T-cell (primary cell): ENCODE measurements around the gene ANKRD44. TPM values are rescaled to one million over a fixed set of nuclear protein-coding genes. Genes with fewer than 3 reads are reported as not detected.

Experiments
- ATAC-seq, 4 experiments: fragments of 200-7000 bp in 3 of 4; fragments of 150-1000 bp in 1 of 4; cut with Tn5 transposase; replicated peaks in 1 of 4; 1 replicate in 3 of 4; 2 replicates in 1 of 4; pipeline ENCODE4 v1.10.0; 2021; ENCODE audit warnings: moderate library complexity in 3 of 4, mild to moderate bottlenecking in 2 of 4, moderate number of reproducible peaks in 1 of 4
- CTCF ChIA-PET, 2 donors: fragments of 300-600 bp; sonication (Branson Sonifier 250); formaldehyde crosslinking; loops; one replicate each; lab custom pipeline; 2022; ENCODE audit warnings: antibody characterized with exemption in 2 of 2; lab: Charles Lee
- POLR2A ChIA-PET, 2 donors: fragments of 300-600 bp; sonication (Branson Sonifier 250); formaldehyde crosslinking; loops; one replicate each; lab custom pipeline; 2022; ENCODE audit warnings: antibody characterized with exemption in 2 of 2; lab: Charles Lee
- DNase-seq, 35 experiments: peaks; one replicate each; pipeline versions ENCODE4 v3.0.0 to v3.0.0-alpha.2; 2013 to 2023
- H3K27ac ChIP-seq: one replicate; pipeline ENCODE4 v1.5.1; 2013; ENCODE audit warnings: low read length
- H3K27me3 ChIP-seq, 2 experiments: replicated peaks in 1 of 2; 1 replicate in 1 of 2; 2 replicates in 1 of 2; pipeline versions ENCODE4 v1.6.1 to v1.7.0; 2013; ENCODE audit warnings: low read length in 1 of 2, mixed read lengths in 1 of 2; ENCODE audit not compliant: control insufficient read depth in 2 of 2, insufficient read depth in 2 of 2; ENCODE audit errors: extremely low read depth in 1 of 2
- H3K36me3 ChIP-seq, 2 donors: 1 replicate in 1 of 2; 2 replicates in 1 of 2; pipeline versions ENCODE4 v1.6.1 to v1.7.0; 2013; ENCODE audit warnings: low read length in 1 of 2; ENCODE audit not compliant: control insufficient read depth in 2 of 2, insufficient read depth in 1 of 2; ENCODE audit errors: extremely low read depth in 1 of 2
- H3K4me1 ChIP-seq, 2 experiments: 1 replicate in 1 of 2; 2 replicates in 1 of 2; pipeline versions ENCODE4 v1.6.1 to v1.7.0; 2013; ENCODE audit warnings: low read length in 2 of 2, mixed read lengths in 1 of 2; ENCODE audit not compliant: insufficient read depth in 2 of 2, control insufficient read depth in 1 of 2; ENCODE audit errors: extremely low read depth in 1 of 2
- H3K4me3 ChIP-seq, 2 donors: 1 replicate in 1 of 2; 2 replicates in 1 of 2; pipeline versions ENCODE4 v1.5.1 to v1.7.0; 2013; ENCODE audit warnings: mild to moderate bottlenecking in 2 of 2, low read length in 1 of 2, moderate library complexity in 1 of 2; ENCODE audit not compliant: control insufficient read depth in 1 of 2; ENCODE audit errors: extremely low read depth in 1 of 2
- H3K9me3 ChIP-seq: 2 replicates; pipeline ENCODE4 v1.7.0; 2013
- H3K27ac Mint-ChIP-seq, 2 donors: one replicate each; pipeline ENCODE4 v1.8.0; 2020 to 2021; ENCODE audit warnings: mild to moderate bottlenecking in 2 of 2, mixed read lengths in 2 of 2
- H3K27me3 Mint-ChIP-seq, 2 donors: one replicate each; pipeline ENCODE4 v1.8.0; 2021 to 2022; ENCODE audit warnings: mixed read lengths in 2 of 2
- H3K36me3 Mint-ChIP-seq: one replicate; pipeline ENCODE4 v1.8.0; 2021; ENCODE audit warnings: mixed read lengths
- H3K4me1 Mint-ChIP-seq, 3 donors: one replicate each; pipeline ENCODE4 v1.8.0; 2020 to 2022; ENCODE audit warnings: mixed read lengths in 3 of 3, mild to moderate bottlenecking in 1 of 3
- H3K4me3 Mint-ChIP-seq, 3 donors: one replicate each; pipeline ENCODE4 v1.8.0; 2020 to 2022; ENCODE audit warnings: mild to moderate bottlenecking in 3 of 3, mixed read lengths in 3 of 3, moderate library complexity in 3 of 3
- H3K9me3 Mint-ChIP-seq, 3 donors: one replicate each; pipeline ENCODE4 v1.8.0; 2020 to 2022; ENCODE audit warnings: mixed read lengths in 3 of 3
- WGBS: methylation state at CpG from one replicate; pipeline ENCODE4 v1.1.5; 2013; ENCODE audit warnings: missing lambda C conversion rate; ENCODE audit not compliant: insufficient coverage; 5-methylcytosine and 5-hydroxymethylcytosine counted together
- total RNA-seq, 35 experiments: library from RNA in 6 of 35; stranded (reverse) in 6 of 35; fragments of 120-200 nt in 1 of 35; gene quantifications; one replicate each; pipeline versions ENCODE4 v1.2.1 to v1.2.4 and lab custom pipeline; 2013 to 2026

Gene ANKRD44
- total RNA-seq, 5 donors from 2014 or later (not counting 1 experiment from before 2014, with no cell fraction given), result 225 to 333 (median 238) TPM

DNA sequence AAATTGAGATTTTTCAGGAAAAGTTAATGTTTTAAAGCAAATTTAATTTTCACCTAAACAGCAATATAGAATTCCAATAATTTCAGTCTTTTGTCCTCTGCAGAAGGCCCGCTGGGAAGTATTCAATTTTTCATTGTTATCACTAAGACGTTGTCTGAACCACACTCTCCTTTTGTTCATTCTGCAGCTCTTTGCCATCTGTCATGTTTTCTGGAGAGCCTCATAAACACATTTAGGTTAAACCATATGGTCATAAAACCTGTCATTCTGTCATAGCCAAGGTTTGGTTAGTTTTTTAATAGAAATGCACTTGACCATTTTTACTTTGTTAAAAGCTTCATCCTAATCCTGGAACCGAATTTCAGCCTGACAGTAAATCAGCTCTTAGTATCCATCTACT lies 330.1 kb downstream of the ANKRD44 start:
- no peaks in the 10 kb centered on the region for H3K27me3 Mint-ChIP-seq
- no peaks in the 10 kb centered on the region for H3K27me3 ChIP-seq
- ChIA-PET CTCF (no interaction called here), POLR2A (no interaction called here)
- no peak overlapping the region for H3K27ac Mint-ChIP-seq
- no peak overlapping the region for H3K4me3 Mint-ChIP-seq
- ATAC-seq (no peak), DNase-seq (no peak)
- H3K4me1 ChIP-seq, result no peaks in the 10 kb centered on the region
- H3K4me3 ChIP-seq, result no peak overlapping the region
- peaks cover 0 to 6% (median under 1%) of the 10 kb centered on the region in 3 donors for H3K4me1 Mint-ChIP-seq
- WGBS, result 80% methylated on average over 2 of the region's 3 CpGs
- H3K9me3 ChIP-seq, result no peaks in the 10 kb centered on the region
- H3K27ac ChIP-seq, result no peak overlapping the region
- H3K36me3 Mint-ChIP-seq, result peaks cover 7% of the 10 kb centered on the region
- H3K9me3 Mint-ChIP-seq, result peaks cover 0 to 7% (median 6%) of the 10 kb centered on the region in 3 donors
- no peaks in the 10 kb centered on the region for H3K36me3 ChIP-seq

DNA sequence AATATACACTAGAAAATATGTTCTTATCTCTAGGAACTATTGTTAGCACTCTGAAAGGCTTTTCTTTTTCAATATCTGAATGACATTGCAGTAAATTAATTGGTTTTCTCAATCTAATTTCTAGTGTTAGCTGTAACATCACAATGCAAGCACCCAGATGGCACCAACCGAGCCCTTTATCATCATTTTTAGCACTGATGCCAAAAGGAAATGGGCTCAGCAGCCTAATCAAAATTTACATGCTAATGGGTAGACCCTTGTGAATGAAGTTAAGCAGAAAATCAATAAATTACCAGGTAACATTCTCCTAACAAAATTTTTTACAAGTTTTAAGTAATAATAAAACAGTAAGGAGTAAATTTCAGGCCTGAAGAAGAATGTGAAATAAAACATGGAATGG lies 330.6 kb downstream of the ANKRD44 start:
- H3K27me3 ChIP-seq, result no peaks in the 10 kb centered on the region
- ATAC-seq, result no peak
- H3K9me3 ChIP-seq, result no peaks in the 10 kb centered on the region
- no peak overlapping the region for H3K27ac Mint-ChIP-seq
- no peaks in the 10 kb centered on the region for H3K27me3 Mint-ChIP-seq
- DNase-seq, result no peak
- H3K9me3 Mint-ChIP-seq, result peaks cover 0 to 6% (median 6%) of the 10 kb centered on the region in 3 donors
- no peak overlapping the region for H3K4me3 ChIP-seq
- H3K4me1 Mint-ChIP-seq, result peaks cover 0 to 6% (median 0%) of the 10 kb centered on the region in 3 donors
- peaks cover 2% of the 10 kb centered on the region for H3K36me3 Mint-ChIP-seq
- no peaks in the 10 kb centered on the region for H3K4me1 ChIP-seq
- POLR2A ChIA-PET, result no interaction called here
- CTCF ChIA-PET, result interaction anchor here in 1 of 2 donors (0.7 kb wide), 1 partner anchor 526 kb away, joined by 7 read pairs; no protein-coding TSS in a partner anchor
- H3K36me3 ChIP-seq, result no peaks in the 10 kb centered on the region
- no peak overlapping the region for H3K4me3 Mint-ChIP-seq
- WGBS, result no CpG with 5 or more reads among the region's 1 CpG
- H3K27ac ChIP-seq, result no peak overlapping the region

DNA sequence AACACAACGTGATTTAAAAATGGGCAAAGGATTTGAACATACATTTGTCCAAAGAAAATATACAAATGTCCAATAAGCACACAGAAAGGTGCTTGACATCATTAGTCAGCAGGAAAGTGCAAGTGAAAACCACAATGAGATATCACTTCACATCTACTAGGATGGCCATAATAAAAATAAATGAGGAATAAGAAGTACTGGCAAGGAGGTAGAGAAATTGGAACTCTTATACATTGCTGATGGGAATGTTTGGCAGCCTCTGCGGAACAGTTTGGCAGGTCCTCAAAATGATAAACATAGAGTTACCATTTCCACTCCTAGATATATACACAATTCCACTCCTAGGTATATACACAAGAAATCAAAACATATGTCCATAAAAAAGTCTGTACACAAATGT lies 333.1 kb downstream of the ANKRD44 start:
- peaks cover 0 to 6% (median 0%) of the 10 kb centered on the region in 3 donors for H3K4me1 Mint-ChIP-seq
- H3K36me3 Mint-ChIP-seq, result no peaks in the 10 kb centered on the region
- CTCF ChIA-PET, result no interaction called here

DNA sequence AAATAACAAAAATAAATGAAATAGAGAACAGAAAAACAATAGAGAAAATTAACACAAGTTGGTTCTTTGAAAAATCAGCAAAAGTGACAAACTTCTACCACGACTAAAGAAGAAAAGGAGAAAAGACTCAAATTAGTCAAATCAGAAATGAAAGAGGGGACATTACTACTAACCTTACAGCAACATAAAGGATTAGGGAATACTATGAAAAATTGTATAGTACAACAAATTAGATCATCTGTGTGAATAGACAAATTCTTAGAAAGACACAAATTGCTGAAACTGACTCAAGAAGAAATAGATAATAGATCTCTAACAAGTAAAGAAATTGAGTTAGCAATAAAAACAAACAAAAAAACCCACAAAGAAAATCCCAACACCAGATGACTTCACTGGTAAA lies 335.6 kb downstream of the ANKRD44 start:
- no peaks in the 10 kb centered on the region for H3K9me3 ChIP-seq
- no peak overlapping the region for H3K4me3 ChIP-seq
- ATAC-seq (no peak), DNase-seq (no peak)
- no peaks in the 10 kb centered on the region for H3K27me3 ChIP-seq
- no CpG with 5 or more reads among the region's 1 CpG for WGBS
- H3K36me3 ChIP-seq, result no peaks in the 10 kb centered on the region
- no peak overlapping the region for H3K27ac ChIP-seq
- no peaks in the 10 kb centered on the region for H3K4me1 Mint-ChIP-seq
- POLR2A ChIA-PET, result no interaction called here
- H3K27me3 Mint-ChIP-seq, result no peaks in the 10 kb centered on the region
- CTCF ChIA-PET, result no interaction called here
- H3K9me3 Mint-ChIP-seq, result peaks cover 0 to 6% (median 6%) of the 10 kb centered on the region in 3 donors
- no peaks in the 10 kb centered on the region for H3K36me3 Mint-ChIP-seq
- no peak overlapping the region for H3K27ac Mint-ChIP-seq
- H3K4me1 ChIP-seq, result no peaks in the 10 kb centered on the region
- H3K4me3 Mint-ChIP-seq, result no peak overlapping the region

More for the DNA sequence above, 333.1 kb downstream of the ANKRD44 start:
- Histone ChIP-seq H3K4me3 (no peak overlapping the region), H3K4me1 (no peaks in the 10 kb centered on the region), H3K27me3 (no peaks in the 10 kb centered on the region), H3K36me3 (no peaks in the 10 kb centered on the region), H3K27ac (no peak overlapping the region), H3K9me3 (no peaks in the 10 kb centered on the region)
- no peak for DNase-seq
- H3K27ac Mint-ChIP-seq, result no peak overlapping the region
- H3K9me3 Mint-ChIP-seq, result peaks cover 0 to 6% (median 6%) of the 10 kb centered on the region in 3 donors
- ATAC-seq, result no peak
- POLR2A ChIA-PET, result no interaction called here
- H3K27me3 Mint-ChIP-seq, result no peaks in the 10 kb centered on the region
- no peak overlapping the region for H3K4me3 Mint-ChIP-seq
- 100% methylated on average over 1 of the region's 2 CpGs for WGBS

DNA sequence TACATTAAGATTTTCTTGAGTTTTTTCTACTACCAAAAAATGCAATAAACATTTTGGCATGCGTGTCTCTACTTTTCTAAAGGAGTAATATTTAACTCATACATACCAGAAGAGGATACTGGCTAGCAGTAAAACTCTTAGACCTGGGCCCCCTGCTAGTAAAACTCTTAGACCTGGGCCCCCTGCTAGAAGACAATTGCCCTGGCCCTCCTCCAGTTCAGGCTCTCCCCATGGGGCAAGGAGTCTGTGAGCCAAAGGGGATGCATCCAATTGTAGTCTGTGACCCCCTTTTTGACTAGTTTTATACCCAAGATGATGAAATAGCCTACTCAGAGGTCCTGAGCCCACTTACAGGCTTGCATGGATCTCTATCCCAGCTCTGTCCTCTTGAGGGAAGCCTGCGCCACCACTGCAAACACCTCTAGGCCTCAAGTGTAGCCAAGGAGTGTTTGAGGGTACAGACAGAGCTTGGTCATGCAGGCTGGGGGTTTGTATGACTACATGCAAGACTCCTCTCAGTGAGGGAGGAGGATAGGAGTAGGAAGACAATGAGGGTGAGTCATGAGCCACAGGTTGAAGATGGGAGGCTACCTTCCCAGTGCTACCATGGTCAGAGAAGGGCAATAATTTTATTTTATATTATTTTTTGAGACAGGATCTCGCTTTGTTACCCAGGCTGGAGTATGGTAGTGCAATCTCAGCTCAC lies 338.9 kb downstream of the ANKRD44 start:
- H3K4me3 Mint-ChIP-seq, result no peak overlapping the region
- Histone ChIP-seq H3K27ac (no peak overlapping the region), H3K36me3 (no peaks in the 10 kb centered on the region), H3K4me1 (no peaks in the 10 kb centered on the region), H3K9me3 (no peaks in the 10 kb centered on the region), H3K27me3 (no peaks in the 10 kb centered on the region), H3K4me3 (no peak overlapping the region)
- H3K27ac Mint-ChIP-seq, result no peak overlapping the region
- POLR2A ChIA-PET, result interaction anchor here in 1 of 2 donors (0.6 kb wide), 1 partner anchor 13 kb away, joined by 6 read pairs; no protein-coding TSS in a partner anchor
- CTCF ChIA-PET, result interaction anchor here in 1 of 2 donors (0.5 kb wide), 1 partner anchor 366 kb away, joined by 5 read pairs; no protein-coding TSS in a partner anchor
- ATAC-seq, result no peak
- H3K27me3 Mint-ChIP-seq, result no peaks in the 10 kb centered on the region
- DNase-seq, result no peak
- peaks cover 7% of the 10 kb centered on the region for H3K36me3 Mint-ChIP-seq
- no CpG with 5 or more reads among the region's 3 CpGs for WGBS
- H3K9me3 Mint-ChIP-seq, result peaks cover 0 to 3% (median 0%) of the 10 kb centered on the region in 3 donors
- no peaks in the 10 kb centered on the region for H3K4me1 Mint-ChIP-seq

DNA sequence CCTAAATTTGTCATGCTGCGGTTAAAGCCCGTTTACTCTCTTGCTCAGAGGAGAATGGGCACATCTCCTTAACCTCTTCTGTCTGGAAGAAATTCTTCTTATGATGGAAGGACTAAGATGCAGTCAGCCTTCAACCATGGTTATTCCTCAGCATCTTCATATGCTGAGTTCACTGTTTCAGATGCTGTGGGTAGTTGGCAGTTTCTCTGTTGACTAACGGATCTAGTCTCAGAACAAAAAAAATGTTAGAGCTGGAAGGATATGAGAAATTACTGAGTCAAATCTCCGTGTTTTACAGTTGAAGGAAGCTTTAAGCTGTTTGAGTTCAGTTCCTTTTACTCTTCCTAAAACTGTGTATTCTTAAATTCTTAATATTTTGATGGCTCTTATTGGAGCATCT lies 340.5 kb downstream of the ANKRD44 start:
- Mint-ChIP-seq H3K9me3 (peaks cover 0 to 3% (median 0%) of the 10 kb centered on the region in 3 donors), H3K4me1 (no peaks in the 10 kb centered on the region), H3K4me3 (no peak overlapping the region), H3K36me3 (peaks cover 13% of the 10 kb centered on the region), H3K27me3 (no peaks in the 10 kb centered on the region), H3K27ac (no peak overlapping the region)
- no peaks in the 10 kb centered on the region for H3K36me3 ChIP-seq
- no peaks in the 10 kb centered on the region for H3K9me3 ChIP-seq
- ATAC-seq (no peak), DNase-seq (no peak)
- no peak overlapping the region for H3K27ac ChIP-seq
- no peaks in the 10 kb centered on the region for H3K27me3 ChIP-seq
- no CpG with 5 or more reads among the region's 4 CpGs for WGBS
- POLR2A ChIA-PET, result no interaction called here
- H3K4me3 ChIP-seq, result no peak overlapping the region
- CTCF ChIA-PET, result interaction anchor here in 1 of 2 donors (0.5 kb wide), 1 partner anchor 19 kb away, joined by 8 read pairs; no protein-coding TSS in a partner anchor
- H3K4me1 ChIP-seq, result no peaks in the 10 kb centered on the region
